ENCODE results near the gene ZNF296.

- TF ChIP-seq RARB (CRISPR knock-in tag; IDR thresholded peaks at IDR 0.05), result no peak
- no peak for TF ChIP-seq ZNF8 (CRISPR knock-in tag; IDR thresholded peaks at IDR 0.05)
- no peak for TF ChIP-seq ZFP3 (CRISPR knock-in tag; IDR thresholded peaks at IDR 0.05)
- no peak for TF ChIP-seq BACH2 (CRISPR knock-in tag; IDR thresholded peaks at IDR 0.05; ENCODE audit: borderline replicate concordance)
- no peak for TF ChIP-seq OSR1 (CRISPR knock-in tag; IDR thresholded peaks at IDR 0.05)
- no peak for TF ChIP-seq PPARA (CRISPR knock-in tag; IDR thresholded peaks at IDR 0.05; ENCODE audit: borderline replicate concordance)
- no peak for TF ChIP-seq POU6F1 (CRISPR knock-in tag; IDR thresholded peaks at IDR 0.05; ENCODE audit: borderline replicate concordance, low read depth)
- TF ChIP-seq ZFP30 (CRISPR knock-in tag; IDR thresholded peaks at IDR 0.05), result no peak
- no peak for TF ChIP-seq CSDC2 (CRISPR knock-in tag; IDR thresholded peaks at IDR 0.05)
- TF ChIP-seq ISL1 (CRISPR knock-in tag; IDR thresholded peaks at IDR 0.05), result no peak
- TF ChIP-seq ARNTL (CRISPR knock-in tag; IDR thresholded peaks at IDR 0.05; ENCODE audit: borderline replicate concordance, low read depth), result no peak
- no peak for TF ChIP-seq CSRNP3 (CRISPR knock-in tag; IDR thresholded peaks at IDR 0.05)
- TF ChIP-seq PATZ1 (CRISPR knock-in tag; IDR thresholded peaks at IDR 0.05; ENCODE audit: borderline replicate concordance), result no peak
These were observed 12.2 kb downstream of the ZNF296 start for GRCh38 chr19:45063851-45064801.

All from SK-N-SH treated with all-trans-retinoic acid at 6 μM for 48 hours (cell line).